Astrocyte (in vitro differentiated cells and primary cell): Measurements from ENCODE around the gene PRKCA. TPM values are rescaled to one million over a fixed set of nuclear protein-coding genes. Genes with fewer than 3 reads are reported as not detected.

Source experiments
- DNase-seq: peaks from one replicate; pipeline ENCODE4 v3.0.0-alpha.2; 2010; ENCODE audit warnings: low read depth
- FAIRE-seq: peaks from 2 replicates; lab custom pipeline; 2011; peaks lifted over from hg19 to GRCh38; lab: Jason Lieb, UNC
- H2AFZ ChIP-seq: 2 replicates; pipeline ENCODE4 v1.6.0; 2012; ENCODE audit warnings: low read depth, low read length, inconsistent platforms
- H3K27ac ChIP-seq: 2 replicates; pipeline ENCODE4 v1.5.1; 2011; ENCODE audit warnings: low read depth, low read length, inconsistent platforms
- H3K27me3 ChIP-seq: 2 replicates; pipeline ENCODE4 v1.6.0; 2011; ENCODE audit warnings: low read length, inconsistent platforms; ENCODE audit not compliant: insufficient read depth
- H3K36me3 ChIP-seq: 2 replicates; pipeline ENCODE4 v1.5.1; 2011; ENCODE audit warnings: low read length, inconsistent platforms; ENCODE audit not compliant: insufficient read depth
- H3K4me1 ChIP-seq: 2 replicates; pipeline ENCODE4 v1.5.1; 2011; ENCODE audit warnings: low read length, inconsistent platforms; ENCODE audit not compliant: insufficient read depth
- H3K4me2 ChIP-seq: 2 replicates; pipeline ENCODE4 v1.6.0; 2012; ENCODE audit warnings: low read length, inconsistent platforms
- H3K4me3 ChIP-seq: 2 replicates; pipeline ENCODE4 v1.5.1; 2011; ENCODE audit warnings: low read depth, mild to moderate bottlenecking, low read length, inconsistent platforms; ENCODE audit not compliant: insufficient read depth
- H3K79me2 ChIP-seq: 2 replicates; pipeline ENCODE4 v1.6.0; 2012; ENCODE audit warnings: mild to moderate bottlenecking, low read length, inconsistent platforms; ENCODE audit not compliant: insufficient read depth
- H3K9ac ChIP-seq: 2 replicates; pipeline ENCODE4 v1.6.0; 2012; ENCODE audit warnings: mild to moderate bottlenecking, low read length, inconsistent platforms
- H3K9me3 ChIP-seq: 2 replicates; pipeline ENCODE4 v1.5.1; 2012; ENCODE audit warnings: low read depth, mild to moderate bottlenecking, low read length, inconsistent platforms; ENCODE audit not compliant: insufficient read depth
- H4K20me1 ChIP-seq: 2 replicates; pipeline ENCODE4 v1.6.0; 2012; ENCODE audit warnings: low read length, inconsistent platforms; ENCODE audit not compliant: insufficient read depth
- H3K27ac Mint-ChIP-seq: one replicate; pipeline ENCODE4 v1.8.0; 2021; ENCODE audit warnings: mild to moderate bottlenecking, mixed read lengths; ENCODE audit not compliant: unreplicated experiment
- H3K27me3 Mint-ChIP-seq: one replicate; pipeline ENCODE4 v1.8.0; 2021; ENCODE audit warnings: low read depth, mixed read lengths; ENCODE audit not compliant: unreplicated experiment
- H3K36me3 Mint-ChIP-seq: one replicate; pipeline ENCODE4 v1.8.0; 2021; ENCODE audit warnings: low read depth, mixed read lengths; ENCODE audit not compliant: unreplicated experiment
- H3K4me1 Mint-ChIP-seq: one replicate; pipeline ENCODE4 v1.8.0; 2021; ENCODE audit warnings: low read depth, mixed read lengths; ENCODE audit not compliant: unreplicated experiment
- H3K4me3 Mint-ChIP-seq: one replicate; pipeline ENCODE4 v1.8.0; 2021; ENCODE audit warnings: mild to moderate bottlenecking, moderate library complexity, mixed read lengths; ENCODE audit not compliant: unreplicated experiment
- H3K9me3 Mint-ChIP-seq: one replicate; pipeline ENCODE4 v1.8.0; 2021; ENCODE audit warnings: mild to moderate bottlenecking, mixed read lengths; ENCODE audit not compliant: unreplicated experiment
- CTCF ChIP-seq: IDR thresholded peaks from 2 replicates; pipeline ENCODE4 v1.5.1; 2011; ENCODE audit warnings: low read depth, mild to moderate bottlenecking, inconsistent platforms, low read length, moderate library complexity; ENCODE audit not compliant: insufficient read depth
- EZH2 ChIP-seq: IDR thresholded peaks from 2 replicates; pipeline ENCODE4 v1.6.1; 2012; ENCODE audit warnings: mild to moderate bottlenecking, low read length, inconsistent platforms; ENCODE audit not compliant: insufficient read depth
- total RNA-seq: library from RNA; stranded (reverse); gene quantifications from 2 replicates; pipeline ENCODE4 v1.2.1, GENCODE V29; 2021

PRKCA gene
- total RNA-seq, 1 donor from 2014 or later: 49.9 TPM

- no peaks in the 10 kb centered on the region for H3K9me3 ChIP-seq
- H3K4me3 ChIP-seq: no peak overlapping the region
- no peak overlapping the region for H3K4me2 ChIP-seq
- DNase-seq (no peak), FAIRE-seq (no peak)
- TF ChIP-seq CTCF (no peak), EZH2 (no peak)
- H2AFZ ChIP-seq: no peak overlapping the region
- peaks cover 9% of the 10 kb centered on the region for H3K9me3 Mint-ChIP-seq
- no peak overlapping the region for H3K27ac Mint-ChIP-seq
- no peaks in the 10 kb centered on the region for H3K36me3 Mint-ChIP-seq
- H4K20me1 ChIP-seq: no peaks in the 10 kb centered on the region
- no peaks in the 10 kb centered on the region for H3K4me1 ChIP-seq
- H3K79me2 ChIP-seq: no peaks in the 10 kb centered on the region
- H3K4me3 Mint-ChIP-seq: no peak overlapping the region
- H3K27ac ChIP-seq: no peak overlapping the region
- H3K27me3 ChIP-seq: no peaks in the 10 kb centered on the region
- H3K4me1 Mint-ChIP-seq: no peaks in the 10 kb centered on the region
- H3K36me3 ChIP-seq: no peaks in the 10 kb centered on the region
- peaks cover 30% of the 10 kb centered on the region for H3K27me3 Mint-ChIP-seq
- no peak overlapping the region for H3K9ac ChIP-seq
Measured at GRCh38 chr17:66847704-66848103, 545.3 kb downstream of the PRKCA start.

- no peak overlapping the region for H3K27ac Mint-ChIP-seq
- H2AFZ ChIP-seq: no peak overlapping the region
- no peak overlapping the region for H3K4me3 ChIP-seq
- no peaks in the 10 kb centered on the region for H3K36me3 Mint-ChIP-seq
- H3K27ac ChIP-seq: no peak overlapping the region
- H3K27me3 ChIP-seq: no peaks in the 10 kb centered on the region
- no peak overlapping the region for H3K9ac ChIP-seq
- H3K9me3 ChIP-seq: no peaks in the 10 kb centered on the region
- H4K20me1 ChIP-seq: no peaks in the 10 kb centered on the region
- no peak overlapping the region for H3K4me2 ChIP-seq
- TF ChIP-seq CTCF: no peak
- TF ChIP-seq EZH2: no peak
- H3K4me1 Mint-ChIP-seq: no peaks in the 10 kb centered on the region
- peaks cover 24% of the 10 kb centered on the region for H3K27me3 Mint-ChIP-seq
- H3K4me3 Mint-ChIP-seq: no peak overlapping the region
- H3K36me3 ChIP-seq: no peaks in the 10 kb centered on the region
- no peaks in the 10 kb centered on the region for H3K4me1 ChIP-seq
- DNase-seq (no peak), FAIRE-seq (no peak)
- H3K9me3 Mint-ChIP-seq: peaks cover 9% of the 10 kb centered on the region
- no peaks in the 10 kb centered on the region for H3K79me2 ChIP-seq
Measured at GRCh38 chr17:66848496-66848895, 546.1 kb downstream of the PRKCA start.

GRCh38 chr17:66849032-66849655 is 546.7 kb downstream of the PRKCA start:
- H3K4me3 ChIP-seq: no peak overlapping the region

More at GRCh38 chr17:66849032-66849655, 546.7 kb downstream of the PRKCA start:
- Mint-ChIP-seq H3K9me3 (peaks cover 11% of the 10 kb centered on the region), H3K4me3 (no peak overlapping the region), H3K27ac (no peak overlapping the region), H3K27me3 (peaks cover 20% of the 10 kb centered on the region), H3K36me3 (no peaks in the 10 kb centered on the region), H3K4me1 (no peaks in the 10 kb centered on the region)
- H3K4me1 ChIP-seq: no peaks in the 10 kb centered on the region
- TF ChIP-seq CTCF (no peak), EZH2 (no peak)
- H3K27me3 ChIP-seq: no peaks in the 10 kb centered on the region
- FAIRE-seq (no peak), DNase-seq (no peak)
- H2AFZ ChIP-seq: no peak overlapping the region
- H3K9ac ChIP-seq: no peak overlapping the region
- H3K36me3 ChIP-seq: no peaks in the 10 kb centered on the region
- H4K20me1 ChIP-seq: no peaks in the 10 kb centered on the region
- H3K4me2 ChIP-seq: no peak overlapping the region
- H3K9me3 ChIP-seq: no peaks in the 10 kb centered on the region
- no peaks in the 10 kb centered on the region for H3K79me2 ChIP-seq
- no peak overlapping the region for H3K27ac ChIP-seq
